ENCODE data around the gene NOX3.
"Not testable (repeated sequence)": the region's sequence is repeated elsewhere in the genome, so short reads cannot be mapped to it uniquely, and the experiment has no call there.

The NOX3 gene

GRCh38 chr6:155375801-155376200 is 79.8 kb downstream of the NOX3 start:
- no peaks in the 10 kb centered on the region for H3K36me3 Mint-ChIP-seq (ENCODE audit: low read depth)
- no peak overlapping the region for H3K27ac Mint-ChIP-seq
- H3K9me3 Mint-ChIP-seq, result no peaks in the 10 kb centered on the region
- H3K27me3 Mint-ChIP-seq (ENCODE audit: low read depth), result no peaks in the 10 kb centered on the region
- no peak overlapping the region for H3K4me3 Mint-ChIP-seq
- H3K4me1 Mint-ChIP-seq (ENCODE audit: low read depth), result no peaks in the 10 kb centered on the region
- DNase-seq (ENCODE audit: low spot score), result no peak

GRCh38 chr6:155374681-155375080 is 81.0 kb downstream of the NOX3 start:
- Mint-ChIP-seq H3K9me3 (no peaks in the 10 kb centered on the region), H3K27me3 (ENCODE audit: low read depth) (no peaks in the 10 kb centered on the region), H3K4me1 (ENCODE audit: low read depth) (no peaks in the 10 kb centered on the region), H3K36me3 (ENCODE audit: low read depth) (no peaks in the 10 kb centered on the region), H3K4me3 (no peak overlapping the region), H3K27ac (no peak overlapping the region)
- DNase-seq (ENCODE audit: low spot score), result no peak

GRCh38 chr6:155373276-155373675 is 82.4 kb downstream of the NOX3 start:
- no peak for DNase-seq (ENCODE audit: low spot score)
- no peak overlapping the region for H3K27ac Mint-ChIP-seq
- H3K36me3 Mint-ChIP-seq (ENCODE audit: low read depth), result no peaks in the 10 kb centered on the region
- H3K4me3 Mint-ChIP-seq, result no peak overlapping the region
- no peaks in the 10 kb centered on the region for H3K4me1 Mint-ChIP-seq (ENCODE audit: low read depth)
- no peaks in the 10 kb centered on the region for H3K27me3 Mint-ChIP-seq (ENCODE audit: low read depth)
- no peaks in the 10 kb centered on the region for H3K9me3 Mint-ChIP-seq

GRCh38 chr6:155372256-155372655 is 83.4 kb downstream of the NOX3 start:
- Mint-ChIP-seq H3K27ac (no peak overlapping the region), H3K27me3 (ENCODE audit: low read depth) (no peaks in the 10 kb centered on the region), H3K4me3 (no peak overlapping the region), H3K9me3 (no peaks in the 10 kb centered on the region), H3K4me1 (ENCODE audit: low read depth) (no peaks in the 10 kb centered on the region), H3K36me3 (ENCODE audit: low read depth) (no peaks in the 10 kb centered on the region)
- DNase-seq (ENCODE audit: low spot score), result no peak

- H3K4me1 Mint-ChIP-seq (ENCODE audit: low read depth), result no peaks in the 10 kb centered on the region
- no peak overlapping the region for H3K27ac Mint-ChIP-seq
- no peaks in the 10 kb centered on the region for H3K9me3 Mint-ChIP-seq
- DNase-seq (ENCODE audit: low spot score), result no peak
- no peaks in the 10 kb centered on the region for H3K36me3 Mint-ChIP-seq (ENCODE audit: low read depth)
- no peak overlapping the region for H3K4me3 Mint-ChIP-seq
- no peaks in the 10 kb centered on the region for H3K27me3 Mint-ChIP-seq (ENCODE audit: low read depth)
These were observed 84.4 kb downstream of the NOX3 start for GRCh38 chr6:155371230-155371629.

- Mint-ChIP-seq H3K36me3 (ENCODE audit: low read depth) (no peaks in the 10 kb centered on the region), H3K27ac (no peak overlapping the region), H3K4me1 (ENCODE audit: low read depth) (no peaks in the 10 kb centered on the region), H3K9me3 (no peaks in the 10 kb centered on the region), H3K4me3 (no peak overlapping the region), H3K27me3 (ENCODE audit: low read depth) (no peaks in the 10 kb centered on the region)
- no peak for DNase-seq (ENCODE audit: low spot score)
These were observed 89.3 kb downstream of the NOX3 start for GRCh38 chr6:155366325-155366724.

- Mint-ChIP-seq H3K4me3 (no peak overlapping the region), H3K27ac (no peak overlapping the region), H3K27me3 (ENCODE audit: low read depth) (peaks cover 2% of the 10 kb centered on the region), H3K4me1 (ENCODE audit: low read depth) (no peaks in the 10 kb centered on the region), H3K9me3 (no peaks in the 10 kb centered on the region), H3K36me3 (ENCODE audit: low read depth) (no peaks in the 10 kb centered on the region)
- no peak for DNase-seq (ENCODE audit: low spot score)
These were observed 90.7 kb downstream of the NOX3 start for GRCh38 chr6:155364844-155365437.

GRCh38 chr6:155364021-155364420 is 91.6 kb downstream of the NOX3 start:
- H3K36me3 Mint-ChIP-seq (ENCODE audit: low read depth); DNase-seq (ENCODE audit: low spot score); H3K27me3 Mint-ChIP-seq (ENCODE audit: low read depth); H3K4me1 Mint-ChIP-seq (ENCODE audit: low read depth); H3K4me3 Mint-ChIP-seq; H3K27ac Mint-ChIP-seq; H3K9me3 Mint-ChIP-seq: not testable (repeated sequence)

- not testable (repeated sequence) for DNase-seq (ENCODE audit: low spot score); H3K27ac Mint-ChIP-seq; H3K27me3 Mint-ChIP-seq (ENCODE audit: low read depth); H3K36me3 Mint-ChIP-seq (ENCODE audit: low read depth); H3K4me3 Mint-ChIP-seq; H3K9me3 Mint-ChIP-seq; H3K4me1 Mint-ChIP-seq (ENCODE audit: low read depth)
These were observed 92.5 kb downstream of the NOX3 start for GRCh38 chr6:155362968-155363632.

- Mint-ChIP-seq H3K9me3 (peaks cover 25% of the 10 kb centered on the region), H3K4me3 (no peak overlapping the region), H3K4me1 (ENCODE audit: low read depth) (no peaks in the 10 kb centered on the region), H3K36me3 (ENCODE audit: low read depth) (peaks cover 2% of the 10 kb centered on the region), H3K27me3 (ENCODE audit: low read depth) (no peaks in the 10 kb centered on the region), H3K27ac (no peak overlapping the region)
- DNase-seq (ENCODE audit: low spot score), result no peak
These were observed 101.5 kb downstream of the NOX3 start for GRCh38 chr6:155354167-155354566.

- peaks cover 2% of the 10 kb centered on the region for H3K36me3 Mint-ChIP-seq (ENCODE audit: low read depth)
- H3K27ac Mint-ChIP-seq, result no peak overlapping the region
- no peak overlapping the region for H3K4me3 Mint-ChIP-seq
These were observed 102.8 kb downstream of the NOX3 start for GRCh38 chr6:155352811-155353210.

GRCh38 chr6:155352130-155352420 is 103.6 kb downstream of the NOX3 start:
- H3K36me3 Mint-ChIP-seq (ENCODE audit: low read depth), result peaks cover 2% of the 10 kb centered on the region
- no peak for DNase-seq (ENCODE audit: low spot score)
- H3K27me3 Mint-ChIP-seq (ENCODE audit: low read depth), result no peaks in the 10 kb centered on the region
- no peak overlapping the region for H3K27ac Mint-ChIP-seq
- H3K4me3 Mint-ChIP-seq, result no peak overlapping the region
- peaks cover 32% of the 10 kb centered on the region for H3K9me3 Mint-ChIP-seq
- H3K4me1 Mint-ChIP-seq (ENCODE audit: low read depth), result no peaks in the 10 kb centered on the region

More at GRCh38 chr6:155352811-155353210, 102.8 kb downstream of the NOX3 start:
- DNase-seq (ENCODE audit: low spot score), result no peak
- Mint-ChIP-seq H3K27me3 (ENCODE audit: low read depth) (no peaks in the 10 kb centered on the region), H3K4me1 (ENCODE audit: low read depth) (no peaks in the 10 kb centered on the region), H3K9me3 (peaks cover 27% of the 10 kb centered on the region)

- Mint-ChIP-seq H3K9me3 (peaks cover 38% of the 10 kb centered on the region), H3K4me1 (ENCODE audit: low read depth) (no peaks in the 10 kb centered on the region), H3K27ac (no peak overlapping the region), H3K36me3 (ENCODE audit: low read depth) (peaks cover 3% of the 10 kb centered on the region), H3K4me3 (no peak overlapping the region), H3K27me3 (ENCODE audit: low read depth) (no peaks in the 10 kb centered on the region)
- DNase-seq (ENCODE audit: low spot score), result no peak
These were observed 104.1 kb downstream of the NOX3 start for GRCh38 chr6:155351273-155352129.

- H3K27me3 Mint-ChIP-seq (ENCODE audit: low read depth), result no peaks in the 10 kb centered on the region
- DNase-seq (ENCODE audit: low spot score), result no peak
- no peak overlapping the region for H3K4me3 Mint-ChIP-seq
- H3K4me1 Mint-ChIP-seq (ENCODE audit: low read depth), result no peaks in the 10 kb centered on the region
- no peak overlapping the region for H3K27ac Mint-ChIP-seq
- H3K36me3 Mint-ChIP-seq (ENCODE audit: low read depth), result peaks cover 3% of the 10 kb centered on the region
- peaks cover 45% of the 10 kb centered on the region for H3K9me3 Mint-ChIP-seq
These were observed 105.7 kb downstream of the NOX3 start for GRCh38 chr6:155349956-155350355.

All from T-helper 2 cell treated with Interferon-gamma antibody and Interleukin-4, amounts not matched to agents 5 μg/mL and 100 μg/mL, for 36 hours (primary cell).